ENCODE data around the gene PLGRKT.

DNA sequence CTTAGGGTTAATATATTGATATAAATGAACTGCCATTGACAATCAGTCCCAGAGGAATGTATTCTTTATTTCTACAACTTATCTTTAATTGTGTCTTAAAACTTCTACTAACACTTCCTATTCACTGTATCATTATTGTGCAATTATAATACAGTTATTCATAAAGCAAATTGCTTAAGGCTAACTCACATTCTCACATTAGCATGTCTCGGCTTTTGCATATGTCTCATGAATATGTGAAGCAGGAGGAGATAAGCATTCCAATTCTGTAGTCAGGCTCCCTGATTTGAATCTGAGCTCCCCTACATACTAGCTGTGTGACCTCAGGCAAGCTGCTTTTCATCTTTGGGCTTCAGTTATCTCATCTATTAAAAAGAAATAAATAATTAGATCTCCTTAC, 45.4 kb downstream of the PLGRKT start:
- TF ChIP-seq, protein P1, sequence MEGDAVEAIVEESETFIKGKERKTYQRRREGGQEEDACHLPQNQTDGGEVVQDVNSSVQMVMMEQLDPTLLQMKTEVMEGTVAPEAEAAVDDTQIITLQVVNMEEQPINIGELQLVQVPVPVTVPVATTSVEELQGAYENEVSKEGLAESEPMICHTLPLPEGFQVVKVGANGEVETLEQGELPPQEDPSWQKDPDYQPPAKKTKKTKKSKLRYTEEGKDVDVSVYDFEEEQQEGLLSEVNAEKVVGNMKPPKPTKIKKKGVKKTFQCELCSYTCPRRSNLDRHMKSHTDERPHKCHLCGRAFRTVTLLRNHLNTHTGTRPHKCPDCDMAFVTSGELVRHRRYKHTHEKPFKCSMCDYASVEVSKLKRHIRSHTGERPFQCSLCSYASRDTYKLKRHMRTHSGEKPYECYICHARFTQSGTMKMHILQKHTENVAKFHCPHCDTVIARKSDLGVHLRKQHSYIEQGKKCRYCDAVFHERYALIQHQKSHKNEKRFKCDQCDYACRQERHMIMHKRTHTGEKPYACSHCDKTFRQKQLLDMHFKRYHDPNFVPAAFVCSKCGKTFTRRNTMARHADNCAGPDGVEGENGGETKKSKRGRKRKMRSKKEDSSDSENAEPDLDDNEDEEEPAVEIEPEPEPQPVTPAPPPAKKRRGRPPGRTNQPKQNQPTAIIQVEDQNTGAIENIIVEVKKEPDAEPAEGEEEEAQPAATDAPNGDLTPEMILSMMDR (IDR thresholded peaks at IDR 0.05): no peak
- no peak for TF ChIP-seq POLR2A (IDR thresholded peaks at IDR 0.05)

Measured in uterus (tissue), 2 donors.